GM04504 (cell line): ENCODE results near the gene EVA1A.

Source experiments
- DNase-seq: peaks from one replicate; pipeline ENCODE4 v3.0.0-alpha.2; 2012; ENCODE audit warnings: low read depth

Gene EVA1A

GRCh38 chr2:75589391-75590105 lies 28.8 kb upstream of the EVA1A start:
- DNase-seq: no peak

GRCh38 chr2:75587954-75588587 lies 27.3 kb upstream of the EVA1A start:
- DNase-seq: peak; percentile 84

GRCh38 chr2:75586971-75587370 lies 26.2 kb upstream of the EVA1A start:
- DNase-seq: no peak

GRCh38 chr2:75582840-75583239 lies 22.1 kb upstream of the EVA1A start:
- DNase-seq: no peak

- no peak for DNase-seq
Measured at GRCh38 chr2:75580606-75581005, 19.9 kb upstream of the EVA1A start.

GRCh38 chr2:75580156-75580555 lies 19.4 kb upstream of the EVA1A start:
- no peak for DNase-seq

GRCh38 chr2:75579186-75579585 lies 18.4 kb upstream of the EVA1A start:
- DNase-seq: no peak

- no peak for DNase-seq
Measured at GRCh38 chr2:75577280-75577679, 16.5 kb upstream of the EVA1A start.

GRCh38 chr2:75574106-75574505 lies 13.4 kb upstream of the EVA1A start:
- DNase-seq: no peak

GRCh38 chr2:75573145-75573878 lies 12.6 kb upstream of the EVA1A start:
- DNase-seq: no peak

- DNase-seq: no peak
Measured at GRCh38 chr2:75571730-75572430, 11.1 kb upstream of the EVA1A start.

GRCh38 chr2:75570948-75571729 lies 10.4 kb upstream of the EVA1A start:
- no peak for DNase-seq

GRCh38 chr2:75570024-75570947 lies 9.5 kb upstream of the EVA1A start:
- DNase-seq: no peak

GRCh38 chr2:75569546-75569945 lies 8.8 kb upstream of the EVA1A start:
- no peak for DNase-seq

GRCh38 chr2:75568174-75568573 lies 7.4 kb upstream of the EVA1A start:
- no peak for DNase-seq

GRCh38 chr2:75565472-75566462 lies 5.0 kb upstream of the EVA1A start:
- no peak for DNase-seq

GRCh38 chr2:75564713-75565359 lies 4.1 kb upstream of the EVA1A start:
- no peak for DNase-seq

- no peak for DNase-seq
Measured at GRCh38 chr2:75564026-75564688, 3.4 kb upstream of the EVA1A start.
